ENCODE data around the gene PLEKHJ1.

The PLEKHJ1 gene

GRCh38 chr19:2195361-2195760, 40.8 kb downstream of the PLEKHJ1 start:
- TF ChIP-seq CTCF (IDR thresholded peaks at IDR 0.05), result no peak

GRCh38 chr19:2194513-2195078, 41.5 kb downstream of the PLEKHJ1 start:
- no peak for TF ChIP-seq CTCF (IDR thresholded peaks at IDR 0.05)

GRCh38 chr19:2193807-2194206, 42.3 kb downstream of the PLEKHJ1 start:
- no peak for TF ChIP-seq CTCF (IDR thresholded peaks at IDR 0.05)

- no peak for TF ChIP-seq CTCF (IDR thresholded peaks at IDR 0.05)
Measured at GRCh38 chr19:2192862-2193261, 43.3 kb downstream of the PLEKHJ1 start.

- no peak for TF ChIP-seq CTCF (IDR thresholded peaks at IDR 0.05)
Measured at GRCh38 chr19:2191456-2192310, 44.4 kb downstream of the PLEKHJ1 start.

GRCh38 chr19:2190848-2191455, 45.2 kb downstream of the PLEKHJ1 start:
- no peak for TF ChIP-seq CTCF (IDR thresholded peaks at IDR 0.05)

- no peak for TF ChIP-seq CTCF (IDR thresholded peaks at IDR 0.05)
Measured at GRCh38 chr19:2189880-2190279, 46.2 kb downstream of the PLEKHJ1 start.
